Stimulated activated CD4-positive, alpha-beta T cell treated with anti-CD3 and anti-CD28 coated beads, TNF-alpha, amount 100 ng/mL, for 48 hours (primary cell): Measurements from ENCODE around the gene PKHD1.

Experiments
- DNase-seq, 3 donors: peaks; one replicate each; pipeline ENCODE4 v3.0.0-alpha.2; 2020; ENCODE audit warnings: low read depth in 3 of 3

Gene PKHD1

DNA sequence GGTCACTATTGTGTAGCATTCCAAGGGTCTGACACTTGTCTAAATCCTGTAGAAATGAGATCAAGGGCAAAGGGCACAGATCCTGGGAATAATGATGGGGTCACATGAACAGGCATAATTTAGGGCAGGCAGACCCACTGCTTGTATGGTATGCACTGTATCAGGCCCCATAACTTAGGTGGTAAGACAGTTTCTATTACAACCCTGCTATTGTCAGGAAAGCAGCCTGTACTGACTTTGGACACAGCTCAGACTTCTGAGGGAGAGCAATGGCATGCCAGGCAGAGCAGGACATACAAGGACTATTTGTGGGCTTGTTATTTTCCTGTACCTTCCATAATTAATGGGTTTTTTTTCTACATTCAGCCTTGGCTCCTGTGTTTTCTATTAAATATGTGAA lies 286.8 kb downstream of the PKHD1 start:
- no peak for DNase-seq

DNA sequence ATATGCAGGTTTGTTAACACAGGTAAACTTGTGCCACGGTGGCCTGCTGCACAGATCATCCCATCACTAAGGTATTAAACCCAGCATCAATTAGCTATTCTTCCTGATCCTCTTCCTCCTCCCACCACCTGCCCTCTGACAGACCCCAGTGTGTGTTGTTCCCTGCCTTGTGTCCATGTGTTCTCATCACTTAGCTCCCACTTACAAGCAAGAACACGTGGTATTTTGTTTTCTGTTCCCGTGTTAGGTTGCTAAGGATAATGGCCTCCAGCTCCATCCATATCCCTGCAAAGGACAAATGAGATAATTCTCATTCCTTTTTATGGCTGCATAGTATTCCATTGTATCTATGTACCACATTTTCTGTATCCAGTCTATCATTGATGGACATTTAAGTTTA lies 294.0 kb downstream of the PKHD1 start:
- DNase-seq = no peak

DNA sequence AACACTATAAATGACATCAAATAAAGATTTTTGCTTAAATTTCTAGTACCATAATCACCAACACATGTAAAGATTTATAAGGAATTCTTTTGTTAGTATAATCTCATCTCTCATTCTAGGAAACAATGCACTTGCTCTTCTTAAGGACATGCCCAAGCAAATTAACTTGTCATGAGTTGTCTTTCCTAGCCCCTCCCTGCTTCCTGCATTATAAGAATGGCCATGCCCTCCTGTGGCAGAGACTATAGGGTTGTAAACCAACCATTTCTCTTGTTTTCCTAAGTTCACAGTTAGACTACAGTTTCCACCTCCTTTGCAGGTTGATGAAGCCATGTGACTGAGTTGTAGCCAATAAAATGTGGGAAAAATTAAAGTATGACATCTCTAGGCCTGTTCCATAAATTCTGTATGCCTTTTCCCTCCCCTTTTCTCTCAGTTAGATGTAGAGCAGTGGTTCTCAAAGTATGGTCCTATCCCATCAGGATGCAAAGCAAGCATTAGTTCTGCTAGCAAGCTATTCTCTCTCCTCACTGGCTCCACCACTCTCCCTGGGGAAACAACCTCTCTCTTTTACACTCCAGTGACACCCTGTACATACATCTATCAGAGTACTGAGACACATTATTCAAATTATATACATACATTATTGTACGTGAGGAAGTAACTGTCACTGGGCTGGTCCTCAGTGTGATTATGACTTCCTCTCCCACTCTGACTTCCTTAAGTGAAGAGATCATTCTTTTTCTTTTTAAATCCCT lies 295.0 kb downstream of the PKHD1 start:
- no peak for DNase-seq

DNA sequence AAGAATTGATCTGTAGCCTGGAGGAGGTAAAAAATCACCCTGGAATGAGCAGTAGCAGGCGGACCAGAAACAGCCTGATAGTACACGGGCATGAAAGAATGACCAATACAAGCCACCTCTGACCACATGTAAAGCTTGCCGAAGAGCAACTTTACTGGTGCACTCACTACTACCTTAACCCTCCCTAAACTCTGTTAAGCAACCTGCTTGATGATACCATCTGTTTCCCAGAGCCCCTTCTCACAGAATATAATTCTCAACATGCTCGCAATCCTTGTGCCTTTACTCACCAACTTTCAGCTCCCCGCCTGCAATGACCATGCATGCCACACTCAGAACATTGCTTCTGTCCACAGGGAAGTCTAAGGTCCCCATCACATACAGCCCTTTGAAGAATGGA lies 296.5 kb downstream of the PKHD1 start:
- DNase-seq = no peak

DNA sequence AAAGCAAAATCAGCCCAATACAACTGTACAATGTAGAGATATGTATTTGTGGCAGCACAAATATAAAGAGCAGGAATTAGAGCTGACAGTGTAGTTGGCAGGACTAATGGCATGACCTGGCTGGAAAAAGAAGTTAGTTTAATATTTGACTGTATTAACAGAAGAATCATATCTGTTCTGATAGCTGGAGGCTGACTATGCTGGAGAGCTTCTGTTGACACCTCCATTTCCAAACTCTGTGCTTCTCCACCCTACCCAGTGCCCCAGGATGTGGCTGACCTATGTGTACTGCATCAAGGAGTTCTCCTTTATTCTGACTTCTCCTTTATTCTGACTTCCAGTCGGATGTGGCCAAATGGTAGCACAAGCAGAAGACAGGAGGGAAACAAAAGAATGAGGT lies 299.3 kb downstream of the PKHD1 start:
- no peak for DNase-seq

DNA sequence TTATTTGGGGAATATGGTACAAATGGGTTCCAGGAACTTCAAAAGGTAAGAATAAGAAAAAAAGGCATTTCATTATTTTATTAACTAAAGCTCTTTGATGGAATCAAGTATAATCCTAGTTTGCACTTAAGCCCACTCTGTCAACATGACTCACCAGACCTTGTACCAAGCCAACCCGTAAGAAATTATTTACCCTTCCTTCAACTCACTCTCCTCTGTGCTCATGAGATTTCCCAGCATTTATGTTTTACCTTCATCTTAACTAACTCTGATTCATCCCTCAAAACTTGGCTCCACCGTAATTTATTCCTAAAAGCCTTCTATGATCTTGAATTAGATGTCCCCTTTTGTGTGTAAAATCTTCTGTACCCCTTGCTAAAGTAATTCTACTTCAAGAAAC lies 308.7 kb downstream of the PKHD1 start:
- no peak for DNase-seq

DNA sequence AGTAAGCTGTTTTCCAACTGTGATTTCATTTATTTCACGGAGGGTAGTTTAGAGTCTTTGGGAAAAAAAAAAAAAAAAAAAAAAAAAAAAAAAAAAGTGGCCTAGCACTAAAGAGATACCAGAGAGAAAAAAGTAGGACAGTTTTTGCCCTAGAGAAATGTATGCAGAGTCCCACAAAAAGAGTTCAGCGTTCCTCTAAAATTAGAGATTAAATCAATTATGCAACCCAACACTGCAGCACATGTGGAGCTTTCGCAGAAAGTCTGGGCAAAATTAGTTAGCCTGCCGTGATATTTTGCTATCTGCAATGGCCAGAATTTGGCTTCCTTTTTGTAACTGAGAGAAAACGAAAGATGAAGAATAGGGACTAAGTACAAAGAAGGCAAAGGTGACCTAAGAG lies 309.8 kb downstream of the PKHD1 start:
- DNase-seq = no peak

DNA sequence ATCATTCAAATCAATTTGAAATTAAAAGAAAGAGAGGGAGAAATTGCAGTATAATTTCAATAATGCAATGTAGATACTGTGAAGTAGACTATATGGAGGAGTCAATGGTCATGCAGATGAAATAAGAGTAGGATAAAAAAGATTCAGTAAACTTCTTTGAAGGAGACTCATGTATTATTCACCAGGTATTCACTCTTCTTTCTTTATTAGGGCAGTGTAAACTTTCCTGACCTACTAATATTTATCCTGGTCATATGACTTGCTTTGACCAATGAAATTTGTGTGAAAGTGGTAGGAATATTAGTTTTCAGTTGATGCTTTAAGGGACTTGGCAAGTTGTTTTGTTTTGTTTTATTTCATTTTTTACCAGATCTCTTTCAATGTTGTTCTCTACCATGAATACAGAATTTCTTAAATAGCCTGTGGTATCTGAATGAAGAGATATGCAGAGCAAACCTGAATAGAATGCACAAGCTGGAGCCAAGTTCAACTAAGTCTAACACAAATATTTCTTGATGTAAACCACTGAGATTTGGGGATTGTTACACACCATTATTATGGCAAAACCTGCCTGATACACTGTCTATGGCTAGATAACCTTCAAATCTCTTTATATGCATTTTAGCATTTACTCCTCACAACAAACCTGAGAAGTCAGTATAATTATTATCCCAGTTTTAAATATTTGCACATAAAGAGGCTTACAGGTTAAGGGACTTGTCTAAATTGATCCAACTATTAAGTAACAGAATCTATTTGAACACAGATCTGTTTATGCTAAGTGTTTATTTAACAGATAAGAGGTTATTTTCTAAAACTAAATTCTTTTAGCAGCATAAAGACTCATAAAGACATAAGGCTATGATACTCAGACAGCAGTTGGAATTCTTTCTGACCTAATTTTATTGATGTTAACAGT lies 311.2 kb downstream of the PKHD1 start:
- DNase-seq = no peak

DNA sequence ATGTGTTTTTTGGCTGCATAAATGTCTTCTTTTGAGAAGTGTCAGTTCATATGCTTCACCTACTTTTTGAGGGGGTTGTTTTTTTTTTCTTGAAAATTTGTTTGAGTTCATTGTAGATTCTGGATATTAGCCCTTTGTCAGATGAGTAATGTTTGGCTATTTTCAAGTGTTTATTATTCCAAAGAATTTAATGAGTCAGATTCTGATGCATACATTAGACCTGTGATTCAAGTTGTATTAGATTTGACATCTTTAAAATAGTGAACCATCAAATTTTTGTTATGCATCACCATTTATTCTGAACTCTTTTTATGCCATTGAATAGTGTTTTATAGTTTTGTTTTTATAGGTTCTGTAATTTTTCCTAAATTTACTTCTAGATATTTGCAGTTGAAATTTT lies 319.3 kb downstream of the PKHD1 start:
- no peak for DNase-seq

DNA sequence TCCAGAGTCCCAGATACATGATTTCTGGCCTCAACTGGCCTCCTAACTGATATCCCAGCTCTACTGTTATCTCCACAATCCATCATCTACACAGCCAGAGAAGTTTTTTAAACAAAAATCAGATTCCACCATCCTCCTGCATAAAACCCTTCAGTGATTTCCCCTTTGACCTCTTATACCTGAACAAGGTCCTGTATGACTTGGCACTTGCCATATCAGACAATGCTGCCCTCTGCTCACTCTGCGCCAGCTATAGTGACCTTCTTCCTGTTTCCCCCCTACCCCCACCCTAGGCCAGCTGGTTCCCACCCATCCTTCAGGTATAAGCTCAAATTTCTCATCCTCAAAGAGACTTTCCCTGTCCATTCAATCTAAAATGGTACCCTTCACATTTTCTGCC lies 322.2 kb downstream of the PKHD1 start:
- DNase-seq = no peak

DNA sequence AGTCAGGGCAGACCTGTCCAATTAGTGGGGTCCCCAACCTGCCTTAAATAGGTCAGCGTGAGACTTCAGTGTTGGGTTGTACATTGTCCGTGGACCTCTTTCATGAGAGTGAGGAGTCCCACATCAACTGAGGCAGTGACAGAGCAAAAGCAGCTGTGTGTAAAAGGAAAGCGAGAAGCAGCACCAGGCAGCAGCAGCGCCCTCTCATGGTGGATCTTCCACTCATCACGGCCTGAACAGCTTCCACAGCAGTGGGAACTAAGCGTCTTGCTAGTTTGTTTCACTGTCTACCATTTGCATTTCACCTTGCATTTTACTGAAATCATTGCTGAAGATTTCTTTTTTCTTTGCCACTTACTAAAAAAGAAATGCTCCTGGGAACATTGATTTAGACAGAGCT lies 333.8 kb downstream of the PKHD1 start:
- DNase-seq = no peak

DNA sequence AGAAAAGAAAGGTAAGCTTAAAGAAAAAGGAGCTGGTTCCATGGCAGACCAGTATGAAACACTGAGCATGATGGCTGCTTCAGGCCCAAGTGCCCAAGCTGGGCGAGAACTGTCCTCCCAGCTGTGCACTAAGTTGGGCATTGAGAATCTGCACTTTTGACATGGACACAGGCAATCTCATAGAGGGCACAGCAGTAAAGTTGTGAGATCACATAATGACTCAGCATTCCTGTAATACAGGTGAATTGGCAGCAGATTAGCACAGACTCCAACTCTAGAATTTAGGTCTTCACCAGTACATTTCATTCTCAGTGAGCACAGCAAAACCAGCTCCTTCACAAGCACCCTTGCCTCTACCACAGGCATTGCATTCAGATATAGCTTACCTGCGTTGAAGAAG lies 343.4 kb downstream of the PKHD1 start:
- no peak for DNase-seq

DNA sequence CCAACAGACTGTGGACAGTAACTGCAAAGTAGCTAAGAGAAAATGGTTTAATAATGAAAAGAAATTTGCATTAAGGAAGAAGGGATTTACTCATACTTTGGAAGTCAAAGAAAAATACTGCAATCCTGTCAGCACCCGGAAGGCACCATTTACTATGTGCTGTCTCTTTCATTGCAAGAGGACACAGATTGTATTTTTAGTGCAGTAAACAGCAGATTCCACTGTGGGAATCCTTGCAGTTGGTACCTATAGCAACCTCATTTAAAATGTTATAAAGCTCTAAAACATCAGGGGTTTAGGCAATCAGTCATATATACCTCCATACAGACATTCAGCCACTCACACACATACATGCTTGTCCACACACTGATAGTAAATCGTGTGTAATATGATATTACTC lies 346.8 kb downstream of the PKHD1 start:
- DNase-seq = no peak

DNA sequence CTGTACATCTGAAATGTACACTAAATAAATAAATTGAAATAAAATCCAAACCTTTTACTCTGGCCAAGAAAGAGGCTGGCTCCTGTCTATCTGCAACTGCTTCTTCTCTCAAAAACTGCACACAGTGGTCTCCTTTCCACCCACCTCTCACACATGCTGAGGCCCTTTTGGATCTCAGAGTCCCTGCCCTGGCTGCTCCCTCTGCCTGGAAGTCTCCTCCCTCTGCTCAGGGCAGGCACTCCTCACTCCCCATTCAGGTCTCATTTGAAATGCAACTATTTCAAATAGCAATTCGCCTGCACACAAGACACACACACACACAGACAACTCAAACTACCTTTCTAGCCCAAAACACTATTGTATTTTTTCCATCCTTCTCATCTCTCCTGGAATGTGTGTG lies 348.8 kb downstream of the PKHD1 start:
- no peak for DNase-seq

DNA sequence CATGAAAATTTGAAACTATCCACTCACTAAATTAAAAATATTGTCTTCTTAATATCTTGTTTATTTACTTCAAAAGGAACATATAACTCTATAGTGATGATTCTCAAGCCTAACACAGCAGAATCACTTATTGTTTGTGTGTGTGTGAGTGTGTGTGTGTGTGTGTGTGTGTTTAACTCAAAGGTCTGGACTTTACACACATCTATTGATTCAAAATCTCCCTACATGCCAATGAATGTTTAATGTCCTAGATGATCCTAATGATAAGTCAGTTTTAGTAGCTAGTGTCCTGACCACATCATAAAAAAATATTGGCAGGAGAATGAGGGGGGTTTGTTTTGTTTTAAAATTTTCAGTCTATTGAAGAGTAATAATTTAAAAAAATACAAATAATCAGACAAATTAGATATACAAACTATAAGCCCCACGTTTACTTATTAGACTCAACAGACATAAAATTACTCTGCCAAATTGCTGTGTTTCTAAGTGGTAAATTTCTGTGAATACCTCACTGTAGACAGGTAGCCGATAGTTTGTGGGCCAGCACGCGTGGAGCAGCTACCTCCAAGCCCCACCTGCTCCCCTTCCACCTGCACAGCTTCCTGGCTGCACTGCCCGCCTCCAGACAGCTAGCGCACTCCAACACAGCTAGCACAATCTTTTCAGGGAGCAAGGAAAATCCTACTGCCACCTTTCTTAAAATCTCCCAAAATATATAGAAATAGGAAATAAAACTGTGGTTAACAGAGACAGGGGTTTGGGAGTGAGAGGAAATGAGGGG lies 349.6 kb downstream of the PKHD1 start:
- DNase-seq = no peak

DNA sequence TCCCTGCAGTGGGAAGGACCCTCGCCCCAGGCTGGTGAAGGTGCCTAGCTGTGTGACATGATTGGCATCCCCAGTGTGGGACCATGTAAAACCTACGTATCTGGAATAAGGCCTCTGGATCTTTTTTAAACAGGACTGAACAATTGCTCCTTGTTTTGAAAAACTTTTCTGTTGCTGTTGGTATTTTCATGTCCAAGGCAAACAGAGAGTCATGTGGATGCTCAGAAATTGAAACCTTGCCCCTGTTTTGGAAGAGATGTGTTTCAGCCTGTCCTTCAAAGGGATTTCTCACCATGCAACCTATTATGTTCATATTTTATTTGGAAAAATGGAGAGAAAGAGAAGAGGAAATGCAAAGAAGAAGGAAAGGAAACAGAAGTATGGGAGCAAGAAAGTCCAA lies 362.3 kb downstream of the PKHD1 start:
- DNase-seq = no peak

DNA sequence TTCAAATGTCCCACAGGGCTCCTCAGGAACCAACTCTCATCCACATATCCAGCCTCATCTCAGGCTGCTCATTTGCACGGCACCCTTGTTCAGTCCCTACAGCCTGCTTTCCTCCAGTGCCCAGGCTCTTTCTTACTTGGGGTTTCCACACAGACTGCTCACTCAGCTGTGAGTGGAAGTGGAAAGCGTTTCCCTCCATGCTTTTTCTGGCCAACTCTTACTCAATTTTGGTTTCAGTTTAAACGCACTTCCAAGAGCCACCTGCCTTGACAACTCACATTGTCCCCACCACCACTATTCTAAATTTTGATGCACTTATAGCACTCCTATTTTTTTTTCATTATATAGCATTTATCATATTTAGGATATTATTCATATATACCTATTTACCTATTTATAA lies 367.1 kb downstream of the PKHD1 start:
- DNase-seq = no peak

DNA sequence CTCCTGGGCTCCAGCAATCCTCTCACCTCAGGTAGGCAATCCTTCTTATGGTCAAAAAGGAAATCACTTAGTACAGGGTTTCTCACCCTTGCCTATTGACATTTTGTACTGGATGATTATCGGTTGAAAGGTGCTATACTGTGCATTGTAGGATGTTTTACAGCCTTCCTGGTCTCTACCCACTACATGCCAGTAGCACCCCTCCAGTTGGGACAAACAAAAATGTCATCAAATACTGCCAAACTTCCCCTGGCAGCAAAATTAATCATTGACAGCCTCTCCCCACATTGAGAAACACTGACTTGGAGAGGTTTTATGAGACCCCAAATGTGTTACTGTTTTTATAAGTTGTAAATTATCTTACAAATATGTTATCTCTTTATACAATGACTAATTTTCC lies 368.1 kb downstream of the PKHD1 start:
- DNase-seq = no peak

DNA sequence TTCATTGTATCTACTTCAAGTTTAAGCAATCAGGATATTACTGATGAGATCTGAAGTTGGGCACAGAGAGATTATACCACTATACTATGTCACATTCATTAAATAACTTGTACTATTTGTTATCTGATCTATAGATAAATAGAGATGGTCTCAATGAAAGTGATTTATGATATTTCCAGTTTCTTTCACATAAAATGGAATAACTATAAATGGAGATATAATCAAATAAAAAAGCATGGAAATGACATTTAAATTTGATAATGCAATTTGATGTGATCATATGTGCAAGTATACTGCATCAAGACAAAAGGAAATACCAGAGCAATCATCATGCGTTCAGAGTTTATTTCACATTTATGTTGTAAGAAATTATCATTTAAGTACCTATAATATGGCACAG lies 368.9 kb downstream of the PKHD1 start:
- no peak for DNase-seq

DNA sequence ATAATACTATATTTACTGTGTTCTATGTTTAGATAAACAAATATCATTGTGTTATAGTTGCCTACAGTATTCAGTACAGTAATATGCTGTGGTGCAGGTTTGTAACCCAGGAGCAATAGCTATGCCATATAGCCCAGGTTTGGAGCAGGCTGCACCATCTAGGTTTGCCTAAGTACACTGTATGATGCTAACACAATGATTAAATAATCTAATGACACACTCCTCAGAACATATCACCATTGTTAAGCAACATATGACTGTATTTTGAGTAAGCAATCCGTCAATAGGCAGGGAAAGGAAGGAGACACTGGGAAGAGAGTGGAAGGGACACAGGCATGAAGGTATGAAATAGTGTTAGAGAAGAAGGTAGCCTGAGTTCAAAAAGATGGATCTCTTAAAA lies 369.9 kb downstream of the PKHD1 start:
- DNase-seq = no peak

DNA sequence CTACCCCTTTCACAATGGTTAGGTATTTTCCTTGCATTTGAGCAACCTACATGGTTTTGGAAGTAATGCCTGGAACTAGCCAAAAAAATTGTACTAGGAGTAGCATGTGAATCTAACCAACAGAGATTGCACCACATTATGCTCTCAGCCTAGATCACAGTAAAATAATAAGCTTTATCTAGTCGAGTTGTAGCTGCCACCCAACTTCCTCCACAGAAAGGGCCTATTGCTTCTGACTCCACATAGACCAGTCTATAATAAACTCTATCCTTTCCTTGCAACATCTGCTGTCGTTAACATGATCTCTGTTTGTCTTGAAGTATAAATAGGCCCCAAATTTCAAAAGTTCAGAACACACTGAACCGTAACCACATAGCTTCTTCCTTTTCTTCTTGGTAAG lies 375.5 kb downstream of the PKHD1 start:
- no peak for DNase-seq

DNA sequence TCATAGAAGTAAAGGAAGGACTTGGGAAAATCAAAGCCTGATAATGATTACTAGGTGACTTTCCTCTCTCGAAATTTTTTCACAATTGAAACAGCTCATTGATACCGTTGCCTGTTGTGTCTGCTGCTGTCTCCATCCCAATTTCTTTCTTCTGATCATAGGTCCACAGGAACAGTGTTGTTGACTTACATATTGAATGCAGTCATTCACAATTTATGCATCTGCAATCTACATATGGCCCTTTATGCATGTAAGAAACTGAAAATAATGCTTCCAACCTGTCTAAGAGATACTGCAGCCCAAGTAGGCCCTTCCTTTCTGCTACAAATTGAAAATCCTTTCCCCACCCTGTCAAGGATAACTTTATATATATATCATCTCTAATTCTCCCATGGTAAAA lies 381.3 kb downstream of the PKHD1 start:
- DNase-seq = no peak
